Measurements from ENCODE around the gene CPA5. TPM values are rescaled to one million over a fixed set of nuclear protein-coding genes. Genes with fewer than 3 reads are reported as not detected.

The CPA5 gene
- polyA plus RNA-seq, 3 donors: not detected

DNA sequence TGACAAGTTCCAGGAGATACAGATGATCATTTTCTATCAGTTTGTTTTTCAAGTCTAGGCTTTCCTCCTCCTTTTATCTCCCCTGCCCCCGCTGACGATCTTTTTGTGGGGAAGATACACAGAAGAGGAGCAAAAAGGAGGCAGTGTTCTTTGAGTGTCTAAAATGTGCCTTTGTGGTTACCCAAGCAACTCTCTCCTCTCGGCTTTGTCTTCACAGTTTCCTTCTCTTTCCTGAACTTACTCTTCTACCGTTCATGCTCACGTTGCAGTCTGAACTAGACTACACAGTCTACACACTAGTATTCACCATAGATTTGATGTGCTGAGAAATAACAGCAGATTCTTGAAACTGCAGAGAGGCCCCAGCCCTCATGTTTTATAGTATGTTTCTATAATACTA is 72.6 kb downstream of the CPA5 start:
- no peak overlapping the region for H3K4me2 ChIP-seq (replicated peaks; ENCODE audit: extremely low read depth, low read length, poor library complexity, severe bottlenecking)
- Mint-ChIP-seq H3K9me3 (no peaks in the 10 kb centered on the region), H3K36me3 (peaks cover 0 to 6% of the 10 kb centered on the region in 2 donors), H3K4me1 (peaks cover 20% of the 10 kb centered on the region), H3K27ac (no peak overlapping the region), H3K27me3 (ENCODE audit: low read depth in 3 of 3) (peaks cover 0 to 2% (median 0%) of the 10 kb centered on the region in 3 donors), H3K4me3 (no peak overlapping the region)
- no peaks in the 10 kb centered on the region for H3K9me3 ChIP-seq (replicated peaks in 1 of 2; ENCODE audit: control insufficient read depth in 1 of 2, insufficient read depth in 1 of 2, low read length in 2 of 2)
- no peak overlapping the region for H3K9ac ChIP-seq (ENCODE audit: insufficient read depth, low read length, poor library complexity, severe bottlenecking)
- WGBS (ENCODE audit: insufficient coverage): 0% methylated on average over 2 of the region's 5 CpGs
- H2AFZ ChIP-seq (ENCODE audit: insufficient read depth, low read depth, low read length, poor library complexity, severe bottlenecking): peak overlapping the region; percentile 30
- H3K4me3 ChIP-seq (replicated peaks in 1 of 3; ENCODE audit: low read depth in 2 of 3, low read length in 3 of 3): no peak overlapping the region
- peaks cover 3 to 8% of the 10 kb centered on the region in 2 donors for H3K4me1 ChIP-seq (ENCODE audit: control insufficient read depth in 1 of 2, insufficient read depth in 2 of 2, low read length in 2 of 2)
- DNase-seq: no peak
- no peak overlapping the region for H3K27ac ChIP-seq (ENCODE audit: low read depth in 1 of 2, low read length in 2 of 2)
- intact Hi-C loops (cut with micrococcal nuclease): no loop called here
- no peaks in the 10 kb centered on the region for H3K79me2 ChIP-seq (ENCODE audit: insufficient read depth, low read length)
- no peaks in the 10 kb centered on the region for H3K36me3 ChIP-seq (replicated peaks in 1 of 2; ENCODE audit: control insufficient read depth in 1 of 2, insufficient read depth in 2 of 2, low read length in 2 of 2)
- no peaks in the 10 kb centered on the region for H4K20me1 ChIP-seq (ENCODE audit: insufficient read depth, low read length)
- TF ChIP-seq, protein P1, sequence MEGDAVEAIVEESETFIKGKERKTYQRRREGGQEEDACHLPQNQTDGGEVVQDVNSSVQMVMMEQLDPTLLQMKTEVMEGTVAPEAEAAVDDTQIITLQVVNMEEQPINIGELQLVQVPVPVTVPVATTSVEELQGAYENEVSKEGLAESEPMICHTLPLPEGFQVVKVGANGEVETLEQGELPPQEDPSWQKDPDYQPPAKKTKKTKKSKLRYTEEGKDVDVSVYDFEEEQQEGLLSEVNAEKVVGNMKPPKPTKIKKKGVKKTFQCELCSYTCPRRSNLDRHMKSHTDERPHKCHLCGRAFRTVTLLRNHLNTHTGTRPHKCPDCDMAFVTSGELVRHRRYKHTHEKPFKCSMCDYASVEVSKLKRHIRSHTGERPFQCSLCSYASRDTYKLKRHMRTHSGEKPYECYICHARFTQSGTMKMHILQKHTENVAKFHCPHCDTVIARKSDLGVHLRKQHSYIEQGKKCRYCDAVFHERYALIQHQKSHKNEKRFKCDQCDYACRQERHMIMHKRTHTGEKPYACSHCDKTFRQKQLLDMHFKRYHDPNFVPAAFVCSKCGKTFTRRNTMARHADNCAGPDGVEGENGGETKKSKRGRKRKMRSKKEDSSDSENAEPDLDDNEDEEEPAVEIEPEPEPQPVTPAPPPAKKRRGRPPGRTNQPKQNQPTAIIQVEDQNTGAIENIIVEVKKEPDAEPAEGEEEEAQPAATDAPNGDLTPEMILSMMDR (IDR thresholded peaks at IDR 0.05): no peak
- H3K27me3 ChIP-seq (ENCODE audit: control insufficient read depth in 2 of 2, insufficient read depth in 2 of 2, low read length in 2 of 2): no peaks in the 10 kb centered on the region

DNA sequence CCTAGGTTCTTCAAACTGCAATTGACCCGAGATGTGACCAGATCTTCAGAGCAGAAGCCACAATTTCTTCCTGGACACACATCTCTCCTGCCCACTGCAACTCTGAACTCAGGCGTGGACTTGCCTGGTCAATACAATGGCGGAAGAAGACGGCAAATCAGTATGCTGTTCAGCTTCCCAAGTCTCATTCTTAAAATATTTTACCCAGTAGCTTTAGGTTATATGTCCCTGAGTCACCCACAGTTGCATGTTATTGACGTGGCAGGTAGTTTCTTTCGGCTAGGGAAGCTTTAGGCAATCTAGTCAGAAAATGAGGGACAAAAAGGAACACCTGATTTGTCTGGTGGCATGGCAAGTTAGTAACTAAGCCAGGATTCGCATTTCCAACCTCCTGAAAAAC is 73.7 kb downstream of the CPA5 start:
- H3K36me3 ChIP-seq (replicated peaks in 1 of 2; ENCODE audit: control insufficient read depth in 1 of 2, insufficient read depth in 2 of 2, low read length in 2 of 2): no peaks in the 10 kb centered on the region
- Mint-ChIP-seq H3K36me3 (peaks cover 0 to 6% of the 10 kb centered on the region in 2 donors), H3K4me3 (no peak overlapping the region), H3K27me3 (ENCODE audit: low read depth in 3 of 3) (peaks cover 0 to 2% (median 0%) of the 10 kb centered on the region in 3 donors), H3K4me1 (peaks cover 20% of the 10 kb centered on the region), H3K27ac (no peak overlapping the region), H3K9me3 (no peaks in the 10 kb centered on the region)
- H3K9ac ChIP-seq (ENCODE audit: insufficient read depth, low read length, poor library complexity, severe bottlenecking): no peak overlapping the region
- no peak overlapping the region for H2AFZ ChIP-seq (ENCODE audit: insufficient read depth, low read depth, low read length, poor library complexity, severe bottlenecking)
- H3K27ac ChIP-seq (ENCODE audit: low read depth in 1 of 2, low read length in 2 of 2): no peak overlapping the region
- H3K4me1 ChIP-seq (ENCODE audit: control insufficient read depth in 1 of 2, insufficient read depth in 2 of 2, low read length in 2 of 2): peaks cover 3 to 8% of the 10 kb centered on the region in 2 donors
- no peaks in the 10 kb centered on the region for H4K20me1 ChIP-seq (ENCODE audit: insufficient read depth, low read length)
- H3K27me3 ChIP-seq (ENCODE audit: control insufficient read depth in 2 of 2, insufficient read depth in 2 of 2, low read length in 2 of 2): no peaks in the 10 kb centered on the region
- no peaks in the 10 kb centered on the region for H3K9me3 ChIP-seq (replicated peaks in 1 of 2; ENCODE audit: control insufficient read depth in 1 of 2, insufficient read depth in 1 of 2, low read length in 2 of 2)
- WGBS (ENCODE audit: insufficient coverage): 93% methylated on average over 4 of the region's 7 CpGs
- intact Hi-C loops (cut with micrococcal nuclease): no loop called here
- TF ChIP-seq, protein P1 (IDR thresholded peaks at IDR 0.05): no peak
- no peak overlapping the region for H3K4me2 ChIP-seq (replicated peaks; ENCODE audit: extremely low read depth, low read length, poor library complexity, severe bottlenecking)
- no peak for DNase-seq
- H3K4me3 ChIP-seq (replicated peaks in 1 of 3; ENCODE audit: low read depth in 2 of 3, low read length in 3 of 3): no peak overlapping the region
- H3K79me2 ChIP-seq (ENCODE audit: insufficient read depth, low read length): no peaks in the 10 kb centered on the region

Other genes with a start within 250 kb of the CPA5 start
- gene TMEM209, start 139.4 kb upstream of the CPA5 start, polyA plus RNA-seq: 10 to 100 TPM in 1 of 3 donors, 1 to 10 TPM in 2; 7.7 to 16.7 (median 9.6) TPM
- gene SSMEM1, start 137.0 kb upstream of the CPA5 start, polyA plus RNA-seq: not detected
- gene CPA2, start 78.0 kb upstream of the CPA5 start, polyA plus RNA-seq: not detected
- gene CPA4, start 51.7 kb upstream of the CPA5 start, polyA plus RNA-seq: not detected
- gene CPA1, start 35.7 kb downstream of the CPA5 start, polyA plus RNA-seq: not detected
- gene CEP41, start 96.2 kb downstream of the CPA5 start, polyA plus RNA-seq: 1 to 10 TPM; 2.9 to 8.5 (median 7.2) TPM
- 1 to 10 TPM; 1.1 to 3.1 (median 1.8) TPM for gene MEST, start 147.3 kb downstream of the CPA5 start, polyA plus RNA-seq